ENCODE results near the gene EPB41L4B.

EPB41L4B gene

GRCh38 chr9:109319626-109320241, 1.1 kb downstream of the EPB41L4B start:
- no peak for DNase-seq

DNA sequence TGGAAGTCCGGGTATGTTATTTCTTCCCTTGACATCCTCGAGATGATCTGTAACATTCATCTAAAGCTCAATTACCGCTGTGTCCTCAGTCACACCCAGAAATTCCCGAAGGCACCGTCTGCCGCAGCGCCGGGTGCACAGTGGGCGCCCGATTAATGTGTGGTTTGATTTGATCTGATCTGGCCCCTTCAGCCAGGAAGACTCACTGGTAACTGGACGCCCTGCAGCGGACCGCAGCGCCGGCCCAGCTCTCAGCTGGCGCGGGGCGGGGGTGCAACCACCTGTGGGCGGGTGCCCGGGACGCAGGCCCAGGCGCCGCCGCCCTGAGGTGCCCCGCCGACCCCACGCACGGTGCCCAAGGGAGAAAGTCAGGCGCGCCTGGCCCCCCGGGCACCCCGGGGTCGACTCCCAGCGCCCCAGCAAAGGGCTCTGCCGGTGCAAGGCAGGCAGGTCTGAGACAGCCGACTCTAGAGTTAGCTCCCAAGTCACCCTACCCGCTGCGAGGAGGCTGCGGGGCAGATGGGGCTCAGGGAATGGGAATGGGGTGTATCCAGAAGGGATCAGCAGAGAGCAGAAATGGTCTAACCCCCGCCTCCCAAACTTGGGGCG, 1.7 kb downstream of the EPB41L4B start:
- no peak for DNase-seq

DNA sequence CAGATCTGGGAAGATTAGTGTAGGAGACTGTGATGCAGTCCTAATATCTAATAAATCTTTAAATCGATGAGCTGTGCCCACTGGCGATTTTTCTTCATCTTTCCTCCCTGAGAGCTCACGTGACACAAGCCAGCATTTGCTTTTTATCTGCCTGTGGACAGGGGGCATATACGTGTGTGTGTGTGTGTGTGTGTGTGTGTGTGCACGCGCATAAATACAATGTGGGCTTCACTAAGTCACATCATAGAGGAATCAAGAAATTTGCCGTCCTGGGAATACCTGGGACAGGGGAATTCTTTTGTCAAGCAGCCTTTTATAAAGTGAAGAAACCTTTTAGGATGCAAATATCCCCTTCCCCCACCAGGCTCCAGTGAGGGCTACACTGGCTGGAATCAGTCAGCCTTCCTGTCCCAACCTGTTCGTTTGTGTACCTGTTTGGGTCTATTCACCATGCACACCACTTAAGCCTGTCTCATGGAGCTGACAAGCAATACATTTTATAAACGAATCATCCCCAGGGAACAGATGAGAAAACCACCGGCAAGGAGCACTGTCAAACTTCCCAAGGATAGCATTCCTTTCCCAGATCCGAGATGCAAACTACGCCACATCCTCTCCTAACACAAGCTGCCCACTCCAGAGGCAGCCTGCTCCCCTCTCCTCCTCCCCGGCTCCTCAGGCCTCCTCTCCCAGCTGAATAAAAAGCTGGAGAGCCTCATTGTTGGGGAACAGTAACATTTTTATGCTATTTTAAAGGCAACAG, 2.7 kb downstream of the EPB41L4B start:
- no peak for DNase-seq

GRCh38 chr9:109317311-109317978, 3.4 kb downstream of the EPB41L4B start:
- DNase-seq, result no peak

- DNase-seq, result no peak
Measured at GRCh38 chr9:109316207-109316640, 4.6 kb downstream of the EPB41L4B start.

GRCh38 chr9:109315480-109316206, 5.2 kb downstream of the EPB41L4B start:
- DNase-seq, result no peak

DNA sequence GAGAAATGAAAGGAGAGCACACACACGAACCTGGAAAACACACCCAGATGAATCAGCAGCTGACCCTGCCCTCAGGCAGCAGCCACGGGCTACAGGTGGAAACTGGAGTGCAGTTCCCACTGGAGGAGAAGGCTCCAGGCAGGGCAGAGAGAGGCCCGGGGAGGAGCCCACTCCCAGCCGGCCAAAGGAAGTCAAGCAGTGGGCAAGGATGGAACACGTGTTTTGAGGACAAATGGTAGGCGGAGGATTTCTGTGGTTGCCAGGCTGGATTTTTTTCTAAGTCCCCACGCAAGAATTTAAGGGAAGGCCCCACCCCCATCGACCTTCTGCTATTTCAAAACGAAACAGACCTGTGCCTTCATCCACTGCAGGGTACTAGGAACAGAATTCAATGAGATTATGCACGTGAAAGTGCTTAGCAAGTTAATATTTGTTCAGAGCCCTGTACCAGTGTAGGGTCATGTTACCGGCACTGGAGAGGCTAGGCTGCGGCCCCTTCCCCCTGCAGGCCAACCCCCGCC, 6.8 kb downstream of the EPB41L4B start:
- DNase-seq, result no peak

DNA sequence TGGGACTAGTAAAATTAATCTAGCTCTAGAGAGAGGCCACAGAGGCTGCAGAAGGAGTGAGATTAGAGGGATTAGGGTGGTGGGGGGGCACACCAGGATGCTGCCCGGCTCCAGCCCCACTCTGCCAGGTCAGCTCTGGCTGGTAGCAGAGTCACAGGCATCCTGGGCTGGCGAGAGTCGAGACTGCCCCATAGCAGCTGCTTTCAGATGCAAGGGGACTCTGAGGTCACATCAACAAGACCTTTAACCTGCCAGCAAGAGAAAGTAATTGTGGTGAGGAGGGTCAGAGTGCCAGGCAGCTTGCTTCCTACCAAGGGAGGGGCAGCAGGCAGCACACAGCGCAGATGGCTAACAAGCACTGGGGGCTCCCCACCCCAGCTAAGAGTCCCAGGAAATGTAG, 7.5 kb downstream of the EPB41L4B start:
- DNase-seq, result no peak

GRCh38 chr9:109312783-109313182, 8.1 kb downstream of the EPB41L4B start:
- no peak for DNase-seq

- no peak for DNase-seq
Measured at GRCh38 chr9:109311731-109312130, 9.1 kb downstream of the EPB41L4B start.

- no peak for DNase-seq
Measured at GRCh38 chr9:109311286-109311685, 9.6 kb downstream of the EPB41L4B start.

- DNase-seq, result no peak
Measured at GRCh38 chr9:109310486-109310901, 10.4 kb downstream of the EPB41L4B start.

- no peak for DNase-seq
Measured at GRCh38 chr9:109309282-109309681, 11.6 kb downstream of the EPB41L4B start.

DNA sequence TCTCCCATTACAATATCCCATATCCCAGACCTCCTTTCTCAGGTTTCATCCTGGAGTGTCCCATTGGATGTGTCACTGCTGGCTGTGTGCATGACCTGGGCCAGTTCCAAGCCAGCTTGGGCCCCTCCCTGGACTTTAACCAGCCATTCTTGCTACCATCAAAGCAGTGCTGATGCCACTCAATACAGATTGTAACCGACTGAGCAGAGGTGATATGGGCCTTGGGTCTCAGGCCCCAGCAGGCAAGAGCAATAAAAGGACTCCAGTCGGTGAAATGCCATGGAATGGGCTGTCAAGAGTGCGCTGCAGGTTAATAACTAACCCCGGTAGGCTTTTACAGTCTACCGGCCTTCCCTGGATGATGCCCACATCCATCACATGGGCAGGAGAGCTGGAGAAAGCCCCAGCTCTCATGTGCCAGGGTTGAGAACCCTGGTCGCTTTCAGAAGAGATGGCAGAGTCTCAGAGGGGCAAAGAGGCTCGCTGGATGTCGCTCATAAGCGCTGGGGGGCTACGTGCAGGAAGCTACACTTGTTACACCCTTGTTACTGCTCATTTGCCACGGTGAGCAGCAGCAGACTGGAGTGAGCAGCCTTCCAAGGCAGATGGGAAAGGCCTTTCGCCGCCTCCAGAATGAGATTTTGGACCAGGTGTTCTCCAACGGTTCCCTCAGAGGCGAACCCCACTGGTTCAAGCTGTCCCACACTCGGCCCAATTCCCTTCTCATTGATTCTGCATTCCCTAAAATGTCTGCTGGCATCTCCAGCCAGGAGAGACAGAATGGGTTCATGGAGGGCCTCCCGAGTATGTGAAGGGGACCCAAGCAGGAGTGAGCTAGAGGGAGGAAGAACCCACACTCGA, 13.2 kb downstream of the EPB41L4B start:
- DNase-seq, result no peak

- no peak for DNase-seq
Measured at GRCh38 chr9:109305801-109306200, 15.1 kb downstream of the EPB41L4B start.

- DNase-seq, result no peak
Measured at GRCh38 chr9:109304347-109304746, 16.5 kb downstream of the EPB41L4B start.

- no peak for DNase-seq
Measured at GRCh38 chr9:109303900-109304299, 17.0 kb downstream of the EPB41L4B start.

GRCh38 chr9:109302606-109303005, 18.3 kb downstream of the EPB41L4B start:
- DNase-seq, result no peak

GRCh38 chr9:109301012-109301411, 19.8 kb downstream of the EPB41L4B start:
- DNase-seq, result no peak

DNA sequence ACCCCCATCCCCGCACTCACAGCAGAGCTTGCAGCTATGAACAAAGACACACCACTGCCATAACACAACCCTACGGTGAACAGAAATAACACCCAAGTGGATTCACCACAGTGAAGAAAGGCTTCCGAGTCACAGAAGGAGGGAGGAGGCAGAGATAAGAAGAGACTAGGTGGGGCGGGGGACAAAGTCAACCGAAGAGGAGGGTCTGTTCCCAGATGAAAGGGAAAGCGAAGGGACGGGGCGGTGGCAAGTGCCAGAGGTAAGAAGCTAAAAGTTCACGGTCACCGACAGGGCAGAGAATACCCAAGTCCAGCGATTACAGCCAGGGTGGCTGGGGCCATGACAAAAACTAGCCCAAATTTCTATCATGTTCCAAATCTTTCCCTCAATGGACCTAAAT, 21.0 kb downstream of the EPB41L4B start:
- DNase-seq, result no peak

DNA sequence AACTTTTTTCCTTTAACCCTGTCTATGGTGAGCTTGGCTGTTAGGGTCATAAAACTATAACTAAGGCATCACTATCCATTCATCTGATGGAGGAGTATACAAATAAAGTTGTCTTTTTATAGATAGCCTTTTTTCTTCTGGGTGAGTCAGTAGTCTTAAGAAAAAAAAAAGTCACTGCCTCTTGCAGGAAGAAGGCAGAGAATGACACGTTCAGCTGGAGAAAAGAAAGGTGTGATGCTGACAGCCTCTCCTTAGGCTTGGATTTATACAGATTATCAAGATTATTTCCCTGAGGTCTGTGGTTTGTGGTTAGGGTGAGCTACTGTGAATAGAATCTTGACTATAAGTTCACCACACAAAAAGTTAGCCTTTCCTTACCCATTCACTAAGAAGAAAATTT, 23.0 kb downstream of the EPB41L4B start:
- no peak for DNase-seq
